Activated CD4-positive, alpha-beta T cell treated with anti-CD3 and anti-CD28 coated beads, Interleukin-2, amount 50 U/mL, for 4 hours (primary cell): ENCODE measurements around the gene CHMP1B.

ENCODE experiments used
- DNase-seq, 2 experiments: peaks; one replicate each; pipeline ENCODE4 v3.0.0-alpha.2; 2020

Gene CHMP1B, protein sequence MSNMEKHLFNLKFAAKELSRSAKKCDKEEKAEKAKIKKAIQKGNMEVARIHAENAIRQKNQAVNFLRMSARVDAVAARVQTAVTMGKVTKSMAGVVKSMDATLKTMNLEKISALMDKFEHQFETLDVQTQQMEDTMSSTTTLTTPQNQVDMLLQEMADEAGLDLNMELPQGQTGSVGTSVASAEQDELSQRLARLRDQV

DNA sequence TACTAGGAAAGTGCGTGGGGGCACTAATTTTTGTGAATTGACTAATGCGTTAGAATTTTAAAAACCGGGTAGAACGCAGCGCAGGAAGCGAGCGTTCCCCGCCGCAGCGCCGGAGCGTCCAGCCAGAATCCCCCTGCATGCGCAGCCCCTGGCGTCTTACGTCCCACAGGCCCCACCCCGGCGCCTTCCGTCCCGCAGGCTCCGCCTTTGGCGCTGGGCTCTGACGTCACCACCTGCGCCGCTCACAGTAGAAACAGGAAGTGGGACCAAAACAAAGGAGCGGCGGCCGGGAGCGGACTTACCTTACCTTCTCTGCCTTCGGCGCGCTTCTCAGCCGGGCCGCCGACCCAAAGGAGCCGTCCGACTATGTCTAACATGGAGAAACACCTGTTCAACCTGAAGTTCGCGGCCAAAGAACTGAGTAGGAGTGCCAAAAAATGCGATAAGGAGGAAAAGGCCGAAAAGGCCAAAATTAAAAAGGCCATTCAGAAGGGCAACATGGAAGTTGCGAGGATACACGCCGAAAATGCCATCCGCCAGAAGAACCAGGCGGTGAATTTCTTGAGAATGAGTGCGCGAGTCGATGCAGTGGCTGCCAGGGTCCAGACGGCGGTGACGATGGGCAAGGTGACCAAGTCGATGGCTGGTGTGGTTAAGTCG is at the start of gene CHMP1B:
TSS of gene CHMP1B (plus strand) at position 268 of the 660 bp plus-strand sequence. CDS start at position 367, 99 bp downstream.
- DNase-seq: peak; percentile 95 to 96

DNA sequence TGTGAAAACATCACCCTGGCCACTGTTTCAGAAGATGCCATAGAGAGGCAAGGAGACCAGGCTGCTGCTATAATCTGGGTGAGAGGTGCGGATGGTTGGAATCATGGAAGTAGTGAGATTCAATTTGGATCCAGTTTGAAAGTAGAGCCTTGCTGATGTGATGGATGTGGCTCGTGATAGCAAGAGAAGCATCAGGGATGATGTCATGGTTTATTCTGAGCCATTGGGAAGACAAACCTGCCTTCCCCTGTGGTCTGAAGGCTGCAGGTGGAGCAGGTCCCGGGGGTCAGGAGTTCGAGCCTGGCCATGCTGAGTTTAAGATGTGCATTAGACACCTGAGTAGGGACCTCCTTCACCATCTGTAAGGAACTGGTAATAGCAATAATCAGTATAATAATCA is 49.6 kb upstream of the CHMP1B start:
- DNase-seq: no peak

DNA sequence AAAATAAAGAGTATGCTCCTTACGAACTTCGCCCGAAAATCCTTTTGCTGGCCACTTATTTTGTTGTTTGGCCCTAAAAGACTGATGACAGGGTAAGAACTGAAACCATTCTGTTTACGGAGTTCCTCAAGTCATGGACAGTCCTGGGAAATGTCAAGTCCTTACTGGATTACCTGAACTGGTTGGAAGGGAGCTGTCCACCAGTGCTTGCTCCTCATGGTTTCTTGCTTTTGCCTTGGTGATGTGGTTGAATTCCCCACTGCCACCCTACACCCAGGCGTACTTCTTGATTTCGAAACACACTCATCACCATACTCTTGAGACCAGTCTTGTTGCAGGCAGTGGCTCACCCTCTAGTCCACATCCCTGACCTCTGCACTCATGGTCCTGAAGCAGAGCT is 49.1 kb upstream of the CHMP1B start:
- no peak for DNase-seq

DNA sequence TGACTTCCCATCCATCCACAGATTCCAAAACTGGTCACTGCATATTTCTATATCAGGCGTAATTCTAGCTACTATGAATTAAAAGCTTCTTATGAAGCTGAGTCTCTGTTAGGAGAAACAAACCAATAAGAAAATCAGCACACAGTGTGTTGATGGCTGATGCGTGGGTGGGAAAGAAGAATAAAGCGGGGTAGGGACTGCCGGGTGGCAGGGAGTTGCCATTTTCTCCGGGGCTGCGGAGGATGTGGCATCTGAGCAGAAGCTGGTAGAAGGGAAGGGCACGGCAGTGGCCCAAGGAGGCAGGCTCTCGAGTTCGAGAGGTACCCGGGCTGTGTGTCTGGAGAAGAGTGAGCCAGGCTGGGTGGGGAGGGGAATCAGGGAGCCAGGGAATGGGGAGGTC is 48.6 kb upstream of the CHMP1B start:
- DNase-seq: no peak

DNA sequence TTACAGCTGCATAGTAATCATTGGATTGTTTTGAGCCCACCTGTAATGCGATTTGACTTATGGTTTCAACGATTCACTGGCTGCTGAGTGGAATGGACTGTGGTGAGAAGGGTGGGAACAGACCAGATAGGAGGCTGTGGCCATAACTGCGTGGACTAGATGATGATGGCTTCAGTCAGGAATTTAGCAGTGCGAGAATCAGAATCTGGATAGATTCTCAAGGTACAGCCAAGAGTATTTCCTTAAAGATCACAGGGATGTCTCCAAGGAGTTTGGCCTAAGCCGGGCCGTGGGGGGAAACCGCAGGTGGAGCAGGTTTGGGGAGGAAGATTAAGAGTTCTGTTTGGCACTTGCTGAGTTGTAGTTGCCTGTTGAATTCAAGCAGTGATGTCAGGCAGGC is 44.0 kb upstream of the CHMP1B start:
- no peak for DNase-seq

DNA sequence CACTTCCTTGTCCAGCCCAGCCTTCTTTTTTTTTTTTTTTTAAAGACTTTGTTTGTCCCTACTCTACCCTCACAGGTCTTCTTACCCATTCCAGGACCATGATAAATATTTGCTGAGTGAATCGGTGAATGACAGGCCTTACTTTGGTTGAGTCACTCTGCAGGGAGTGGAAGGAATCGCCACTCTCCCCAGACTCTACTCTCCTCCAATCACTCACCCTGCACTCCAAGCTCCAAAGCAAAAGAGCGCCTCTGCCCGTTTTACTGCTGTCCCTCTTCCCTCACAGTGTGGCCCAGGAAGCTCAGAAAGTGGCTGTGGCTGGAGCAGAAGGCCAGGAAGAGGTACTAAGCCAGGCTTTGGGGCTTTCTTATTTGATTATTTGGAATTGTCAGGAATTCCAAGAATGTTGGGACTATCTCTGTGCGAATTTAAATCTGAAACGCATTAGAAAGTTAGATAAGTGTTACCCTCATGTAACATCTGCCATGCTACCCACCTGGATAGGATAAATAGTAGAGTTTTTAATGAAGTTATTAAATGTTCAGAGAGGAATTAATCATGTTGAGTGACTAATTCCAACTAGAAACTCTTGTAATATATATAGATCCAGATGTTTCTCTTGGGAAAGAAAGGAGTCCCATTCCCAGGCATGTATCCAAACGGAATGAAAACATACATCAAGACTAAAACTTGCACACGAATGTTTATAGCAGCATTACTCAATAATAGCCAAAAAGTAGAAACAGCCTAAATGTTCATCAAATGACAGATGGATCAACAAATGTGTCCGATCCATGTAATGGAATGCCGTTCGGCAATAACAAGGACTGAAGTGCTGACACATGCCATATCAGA is 43.0 kb upstream of the CHMP1B start:
- DNase-seq: no peak

DNA sequence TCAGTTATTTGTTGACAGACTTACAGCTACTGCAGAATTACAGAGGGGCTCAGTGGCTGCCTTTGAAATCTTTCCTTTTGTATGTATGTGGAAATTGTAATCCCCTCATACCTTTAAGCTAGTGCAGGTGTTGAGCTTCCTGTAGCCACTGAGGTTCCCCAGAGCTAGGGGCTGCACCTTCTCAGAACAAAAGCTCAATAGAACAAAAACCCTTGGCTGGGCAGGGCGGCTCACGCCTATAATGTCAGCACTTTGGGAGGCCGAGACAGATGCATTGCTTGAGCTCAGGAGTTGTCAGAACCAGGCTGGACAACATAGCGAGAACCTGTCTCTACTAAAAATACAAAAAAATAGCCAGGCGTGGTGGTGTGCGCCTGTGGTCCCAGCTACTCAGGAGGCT is 41.3 kb upstream of the CHMP1B start:
- no peak for DNase-seq

DNA sequence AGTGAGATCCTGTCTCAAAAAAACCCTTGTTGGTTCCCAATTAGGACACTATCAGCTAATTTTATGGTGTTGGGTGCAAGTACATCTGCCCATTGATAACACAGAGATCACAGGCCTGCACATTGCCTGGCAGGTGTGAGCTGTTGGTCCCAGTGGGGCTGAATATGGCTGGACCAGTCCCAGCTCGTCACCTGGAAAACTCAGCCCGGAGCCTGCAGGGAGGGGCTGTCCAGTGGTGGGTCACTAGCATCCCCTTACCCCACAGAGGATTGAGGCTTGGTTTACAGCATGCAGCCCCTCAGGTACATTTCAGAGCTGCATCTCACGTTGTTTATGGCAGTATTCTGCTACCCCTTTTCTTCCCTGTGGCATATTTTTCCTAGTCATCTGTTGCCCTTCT is 40.8 kb upstream of the CHMP1B start:
- no peak for DNase-seq

DNA sequence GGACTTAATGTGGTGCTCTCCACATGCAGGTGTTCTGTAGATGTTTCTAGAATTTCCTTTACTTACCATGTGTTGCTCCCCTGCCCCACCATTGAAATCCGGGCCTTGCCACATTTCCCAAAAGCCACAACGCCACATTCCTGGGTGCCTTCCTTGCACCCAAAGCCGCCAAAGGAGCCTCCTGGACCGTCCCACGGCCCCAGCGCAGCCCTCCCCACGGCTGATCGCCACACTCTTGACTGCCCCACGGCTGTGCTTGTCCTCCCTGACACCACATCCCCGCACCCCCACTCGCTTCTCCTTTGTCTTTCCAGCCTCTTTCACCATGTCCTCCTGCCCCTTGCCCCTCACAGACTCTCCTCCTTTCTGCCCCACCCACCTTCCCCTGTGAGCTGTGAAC is 40.2 kb upstream of the CHMP1B start:
- no peak for DNase-seq

DNA sequence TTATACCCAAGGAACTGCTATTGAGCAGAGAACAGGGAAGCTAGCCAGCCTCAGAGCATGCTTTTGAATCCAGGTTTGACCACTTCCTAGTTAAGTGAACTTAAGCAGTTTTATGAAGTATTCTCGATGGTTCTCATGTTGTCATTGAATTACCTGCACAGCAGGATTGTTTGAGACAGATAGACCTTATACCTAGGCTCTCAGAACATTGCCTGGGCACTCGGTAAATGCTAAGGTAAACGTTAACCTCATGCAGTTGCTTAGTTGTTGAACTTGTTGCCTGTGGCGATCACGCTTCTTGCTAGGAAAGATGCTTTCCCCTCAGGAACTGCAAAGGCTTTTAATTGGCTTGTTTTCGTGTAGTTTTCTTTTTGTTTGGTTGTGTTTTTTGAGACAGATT is 34.0 kb upstream of the CHMP1B start:
- no peak for DNase-seq

DNA sequence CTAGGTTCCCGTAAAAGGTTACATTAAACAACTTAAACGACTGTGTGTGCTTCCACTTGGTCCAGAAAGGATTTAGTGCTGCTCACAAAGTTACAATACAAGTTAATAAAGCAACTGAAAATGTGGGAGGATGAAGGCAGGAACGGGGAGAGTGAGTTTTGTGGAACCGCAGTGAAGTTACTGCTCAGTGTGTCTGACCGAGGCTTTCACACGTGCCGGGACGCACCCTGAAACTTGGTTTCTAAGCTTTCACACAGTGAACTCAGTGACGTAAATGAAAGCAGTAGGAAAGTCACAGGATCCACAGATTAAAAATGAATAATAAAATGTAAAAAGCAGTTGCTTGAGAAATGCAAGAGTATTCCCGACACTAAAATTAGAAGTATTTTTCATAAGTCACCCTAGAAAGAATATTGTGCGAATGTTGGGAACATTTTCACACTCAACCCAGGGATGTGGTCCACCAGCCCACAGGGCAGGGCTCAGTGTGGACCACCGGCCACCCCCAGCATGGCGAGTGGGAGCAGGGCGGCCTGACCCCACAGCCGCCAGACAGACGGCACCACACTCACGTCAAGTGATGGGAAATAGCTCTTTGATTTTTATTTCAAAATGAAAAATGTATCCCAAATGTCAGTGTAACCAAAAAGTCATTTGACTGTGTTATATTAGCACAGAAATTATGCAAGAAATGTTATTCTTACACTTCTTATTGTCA is 32.6 kb upstream of the CHMP1B start:
- DNase-seq: no peak

DNA sequence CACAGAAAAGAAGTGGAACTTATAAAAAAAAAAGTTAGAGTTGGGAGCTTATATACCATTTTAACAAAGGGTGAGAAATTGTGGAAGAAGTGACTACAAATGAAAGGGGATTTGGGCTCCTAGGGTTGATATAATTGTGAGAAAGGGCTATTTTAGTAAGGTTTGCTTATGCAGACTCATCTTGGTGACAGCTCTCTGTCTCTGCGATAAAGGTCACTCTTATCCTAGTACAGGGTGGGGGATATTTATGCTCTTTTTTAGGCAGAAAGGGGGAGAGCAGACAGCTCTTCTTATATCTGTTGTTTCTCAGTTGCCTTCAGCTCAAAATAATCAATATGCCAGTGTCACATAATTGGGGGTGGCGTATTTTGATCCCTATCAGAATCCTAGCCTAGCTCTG is 31.3 kb upstream of the CHMP1B start:
- DNase-seq: no peak

DNA sequence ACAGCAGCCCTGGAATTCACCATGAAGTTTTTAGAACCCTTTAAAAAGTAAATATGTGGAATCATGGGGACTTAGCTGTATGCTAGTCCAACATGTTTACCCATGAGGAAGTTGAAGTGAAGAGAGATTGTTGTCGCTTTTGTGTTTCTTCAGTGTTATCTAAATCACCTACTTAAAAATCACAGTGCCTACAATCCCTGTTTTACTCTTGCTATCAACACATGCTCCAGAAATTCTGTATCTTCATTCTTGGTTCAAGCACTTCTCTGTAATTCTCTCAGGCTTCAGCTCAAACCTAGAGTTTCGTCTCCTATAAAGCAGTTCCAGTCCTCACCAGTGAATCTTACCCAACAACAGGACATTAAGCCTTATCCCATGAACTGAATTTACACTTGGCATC is 30.5 kb upstream of the CHMP1B start:
- no peak for DNase-seq

DNA sequence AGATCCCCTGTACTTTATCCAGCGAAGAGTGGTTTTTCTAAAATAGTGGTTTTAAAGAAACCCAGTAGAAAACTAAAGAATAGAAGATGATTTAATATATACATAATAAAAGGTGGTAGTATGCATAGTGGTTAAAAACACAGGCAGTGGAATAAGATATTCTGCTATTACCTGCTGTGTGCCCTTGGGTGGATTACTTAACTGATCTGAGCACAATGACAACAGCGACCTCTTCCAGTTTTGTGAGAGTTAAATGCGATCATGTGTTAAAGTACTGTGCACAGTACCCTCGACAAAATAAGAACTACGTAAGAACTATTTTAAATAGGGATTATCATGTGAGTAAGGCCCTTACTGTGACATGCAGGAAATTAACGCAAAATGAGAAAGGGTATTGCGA is 30.0 kb upstream of the CHMP1B start:
- no peak for DNase-seq

DNA sequence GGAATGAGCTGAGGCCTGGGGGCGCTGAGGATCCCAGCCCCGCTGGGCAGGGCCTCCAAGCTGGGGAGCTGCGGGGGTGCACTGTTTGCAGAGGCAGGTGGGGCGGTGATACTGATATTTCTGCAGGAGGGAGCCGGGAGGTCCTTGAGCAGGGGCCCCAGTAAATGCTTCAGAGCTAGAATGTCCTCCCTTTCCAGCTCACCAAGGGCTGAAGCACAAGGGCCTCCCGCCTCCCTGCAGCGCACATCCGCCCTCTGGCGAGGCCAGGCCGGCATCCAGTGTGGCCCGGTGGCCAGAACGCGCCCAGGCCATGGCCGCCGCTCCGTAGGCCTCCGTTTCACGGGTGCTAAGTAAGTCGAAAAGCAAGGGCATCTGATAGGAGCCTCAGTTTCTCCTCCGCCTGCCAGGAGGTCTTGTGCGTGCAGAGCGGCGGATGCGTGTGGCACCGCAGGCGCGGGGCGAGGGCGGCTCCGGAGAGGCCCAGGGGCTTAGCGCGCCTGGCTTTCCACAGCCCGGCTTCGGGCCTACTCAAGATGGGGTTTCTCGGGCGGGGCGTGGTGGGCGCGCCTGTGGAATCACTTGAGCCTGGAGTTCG is 29.5 kb upstream of the CHMP1B start:
- no peak for DNase-seq

DNA sequence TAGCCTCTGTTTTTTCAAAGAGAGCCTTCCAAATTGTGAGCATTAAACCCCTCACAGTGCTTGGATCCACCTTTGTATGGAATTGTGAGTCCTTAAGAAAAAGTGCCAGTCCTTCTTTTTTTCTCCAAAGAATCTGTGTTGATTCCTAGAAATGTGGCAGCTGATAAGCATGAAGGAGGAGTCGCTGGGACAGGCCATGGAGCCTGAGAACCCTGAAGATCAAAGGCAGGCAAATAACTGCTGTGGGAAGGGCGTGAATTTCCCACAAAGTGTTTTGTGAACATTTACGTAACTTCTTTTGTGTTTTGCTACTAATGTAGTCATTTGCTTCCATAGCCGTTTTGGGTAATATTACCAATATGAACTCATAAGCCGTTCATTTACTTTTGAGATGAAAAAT is 27.7 kb upstream of the CHMP1B start:
- no peak for DNase-seq

DNA sequence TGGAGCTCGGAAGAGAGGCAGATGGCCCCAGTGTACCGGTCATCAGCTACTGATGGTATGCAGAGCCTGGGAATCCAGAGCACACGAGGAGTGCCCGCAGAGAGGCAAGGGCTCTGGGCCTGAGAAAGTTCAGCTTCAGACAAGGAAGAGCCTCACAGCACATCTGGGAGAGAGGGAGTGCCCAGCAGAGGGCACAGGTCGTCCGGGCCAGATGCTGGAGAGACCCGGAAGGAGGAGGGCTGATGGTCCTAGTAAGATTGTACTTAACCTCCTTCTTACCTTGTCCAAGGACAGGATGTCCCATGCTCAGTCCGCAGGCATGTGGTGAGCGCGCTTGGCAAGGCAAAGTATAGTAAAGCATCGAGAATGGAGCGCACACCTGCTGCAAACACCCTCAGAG is 24.4 kb upstream of the CHMP1B start:
- DNase-seq: no peak

DNA sequence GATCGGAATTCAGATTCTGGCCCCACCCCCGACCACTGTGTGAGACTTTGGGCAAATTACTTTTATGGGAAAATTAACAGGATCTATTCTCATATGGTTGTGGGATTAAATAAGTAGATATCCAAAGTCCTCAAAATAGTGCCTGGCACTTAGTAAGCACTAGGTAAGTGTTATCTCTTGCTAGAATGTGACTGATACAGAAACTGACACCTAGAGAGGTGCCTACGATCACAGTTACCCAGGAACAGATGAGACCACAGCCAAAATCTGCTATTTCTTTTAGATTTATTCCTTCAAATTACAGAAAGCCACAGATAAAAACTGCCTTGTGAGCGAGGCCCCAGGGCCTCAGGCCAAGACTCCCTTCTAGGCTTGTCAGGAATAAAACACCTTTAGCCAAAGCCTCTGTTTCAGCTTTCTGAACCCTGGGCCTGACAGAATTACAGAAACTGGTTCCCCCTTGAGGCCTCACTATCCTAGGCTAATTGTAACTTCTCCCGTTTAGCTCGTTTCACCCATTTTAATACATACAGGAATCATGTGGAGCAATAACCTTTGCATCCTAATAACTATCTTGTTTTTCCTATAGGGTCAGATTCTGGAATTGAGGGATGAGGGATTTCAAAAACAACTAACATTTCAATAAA is 22.3 kb upstream of the CHMP1B start:
- no peak for DNase-seq

DNA sequence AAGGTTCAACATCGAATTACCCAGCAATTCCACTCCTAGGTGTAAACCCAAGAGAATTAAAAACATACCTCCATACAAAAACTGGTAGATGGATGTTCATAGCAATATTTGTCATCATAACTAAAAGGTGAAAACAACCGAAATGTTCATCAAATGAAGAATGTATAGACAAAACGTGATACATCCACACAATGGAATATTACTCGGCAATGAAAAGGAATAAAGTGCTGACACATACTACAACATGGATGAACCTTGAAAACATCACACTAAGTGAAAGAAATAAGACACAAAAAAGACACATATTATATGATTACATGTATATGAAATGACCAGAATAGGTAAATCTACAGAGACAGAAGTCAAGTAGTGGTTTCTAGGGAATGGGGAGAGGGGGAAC is 20.6 kb upstream of the CHMP1B start:
- no peak for DNase-seq

DNA sequence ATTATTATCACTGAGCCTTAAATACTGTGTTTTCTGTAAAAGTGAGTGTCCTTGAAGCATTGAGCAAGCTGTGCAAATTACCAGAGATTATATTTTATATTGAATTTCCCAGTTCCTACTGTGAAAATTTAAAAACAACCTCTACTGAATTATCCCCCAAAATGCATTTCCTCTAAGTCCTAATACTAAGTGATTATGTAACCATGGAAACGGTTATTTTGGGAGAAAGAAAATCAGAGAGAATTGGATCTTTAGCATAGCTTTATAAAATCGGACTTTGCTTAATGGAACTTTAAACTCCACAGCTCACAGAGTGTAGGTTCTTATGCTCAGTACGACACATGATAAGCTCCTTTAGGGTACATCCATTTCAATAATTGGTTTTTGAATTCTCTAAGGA is 19.3 kb upstream of the CHMP1B start:
- no peak for DNase-seq

DNA sequence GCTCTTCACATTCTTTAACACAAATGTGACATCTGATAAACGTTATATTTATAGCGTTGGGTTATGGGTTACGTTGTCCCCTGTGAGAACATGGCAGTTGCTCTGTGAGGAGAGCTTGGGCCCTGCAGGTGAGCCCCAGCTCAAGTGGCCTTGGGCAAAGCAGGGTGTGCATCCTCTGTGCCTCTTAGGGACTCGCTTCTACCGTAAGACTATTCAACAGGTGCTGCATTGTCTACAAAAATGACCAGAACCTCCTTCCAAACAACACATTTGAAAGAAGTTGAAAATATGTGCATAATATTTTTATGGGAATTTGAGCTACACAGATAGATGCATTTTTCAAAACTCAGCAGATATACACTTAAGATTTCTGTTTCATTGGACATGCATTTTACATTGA is 16.4 kb upstream of the CHMP1B start:
- no peak for DNase-seq

DNA sequence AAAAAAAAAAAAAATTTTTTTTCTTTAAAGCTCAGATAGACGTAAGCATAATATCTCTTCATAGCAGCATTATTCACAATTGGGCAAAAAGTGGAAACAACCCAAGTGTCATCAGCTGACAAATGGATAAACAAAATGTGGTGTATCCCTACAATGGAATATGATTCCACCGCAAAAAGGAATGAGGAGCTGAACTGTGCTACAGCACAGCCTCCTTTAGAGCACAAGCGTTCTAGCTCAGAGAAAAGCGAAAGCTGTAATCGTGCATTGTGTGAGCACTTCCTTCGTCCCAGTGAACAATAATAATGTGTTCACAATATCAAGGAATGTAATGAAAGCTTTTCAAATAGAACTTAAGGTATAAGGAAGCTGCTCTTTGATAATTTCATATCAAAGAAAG is 11.7 kb upstream of the CHMP1B start:
- DNase-seq: no peak

DNA sequence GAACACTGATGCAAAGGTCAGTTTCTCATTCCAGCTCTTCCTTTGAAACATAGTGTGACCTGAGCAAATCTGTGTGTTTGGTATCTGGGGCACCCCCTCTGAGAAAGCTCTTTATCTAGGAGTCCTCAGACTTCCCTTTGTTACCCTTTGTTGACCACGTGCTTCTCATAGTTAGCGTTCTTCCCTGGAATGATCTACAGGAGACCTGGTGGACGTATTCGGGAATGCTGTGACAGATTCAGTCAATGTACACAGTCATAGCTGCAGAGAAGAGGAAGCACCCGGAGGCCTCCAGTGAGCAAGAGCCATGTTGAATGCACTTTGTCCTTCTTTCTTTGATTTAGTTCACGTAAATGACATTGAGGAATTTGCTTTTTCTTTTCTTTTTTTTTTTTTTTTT is 10.7 kb upstream of the CHMP1B start:
- DNase-seq: no peak
